ENCODE data around the gene TBXAS1. TPM values are rescaled to one million over a fixed set of nuclear protein-coding genes. Genes with fewer than 3 reads are reported as not detected.

TBXAS1 gene
- total and polyA plus RNA-seq, 4 donors = 4.1 to 22.4 (median 12.2) TPM

DNA sequence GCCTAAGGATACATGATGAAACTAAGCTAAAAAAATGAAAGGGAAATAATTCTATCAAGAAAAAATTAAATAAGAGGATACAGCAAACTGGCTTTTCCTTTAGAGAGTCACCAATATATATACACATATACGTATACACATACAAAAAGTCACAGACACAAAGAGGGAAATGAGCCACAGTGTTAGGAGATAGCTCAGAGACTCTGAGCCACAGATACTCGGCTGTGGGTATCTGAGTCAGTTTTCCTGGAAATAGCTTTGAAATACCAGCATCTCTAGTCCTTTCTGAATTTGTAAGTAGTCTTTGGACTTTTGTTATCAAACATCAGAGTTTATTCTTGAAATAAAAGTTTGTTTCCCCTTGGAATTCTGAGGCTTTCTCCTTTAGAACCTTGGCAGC is 111.8 kb downstream of the TBXAS1 start (continued):
- TF ChIP-seq, protein P1, sequence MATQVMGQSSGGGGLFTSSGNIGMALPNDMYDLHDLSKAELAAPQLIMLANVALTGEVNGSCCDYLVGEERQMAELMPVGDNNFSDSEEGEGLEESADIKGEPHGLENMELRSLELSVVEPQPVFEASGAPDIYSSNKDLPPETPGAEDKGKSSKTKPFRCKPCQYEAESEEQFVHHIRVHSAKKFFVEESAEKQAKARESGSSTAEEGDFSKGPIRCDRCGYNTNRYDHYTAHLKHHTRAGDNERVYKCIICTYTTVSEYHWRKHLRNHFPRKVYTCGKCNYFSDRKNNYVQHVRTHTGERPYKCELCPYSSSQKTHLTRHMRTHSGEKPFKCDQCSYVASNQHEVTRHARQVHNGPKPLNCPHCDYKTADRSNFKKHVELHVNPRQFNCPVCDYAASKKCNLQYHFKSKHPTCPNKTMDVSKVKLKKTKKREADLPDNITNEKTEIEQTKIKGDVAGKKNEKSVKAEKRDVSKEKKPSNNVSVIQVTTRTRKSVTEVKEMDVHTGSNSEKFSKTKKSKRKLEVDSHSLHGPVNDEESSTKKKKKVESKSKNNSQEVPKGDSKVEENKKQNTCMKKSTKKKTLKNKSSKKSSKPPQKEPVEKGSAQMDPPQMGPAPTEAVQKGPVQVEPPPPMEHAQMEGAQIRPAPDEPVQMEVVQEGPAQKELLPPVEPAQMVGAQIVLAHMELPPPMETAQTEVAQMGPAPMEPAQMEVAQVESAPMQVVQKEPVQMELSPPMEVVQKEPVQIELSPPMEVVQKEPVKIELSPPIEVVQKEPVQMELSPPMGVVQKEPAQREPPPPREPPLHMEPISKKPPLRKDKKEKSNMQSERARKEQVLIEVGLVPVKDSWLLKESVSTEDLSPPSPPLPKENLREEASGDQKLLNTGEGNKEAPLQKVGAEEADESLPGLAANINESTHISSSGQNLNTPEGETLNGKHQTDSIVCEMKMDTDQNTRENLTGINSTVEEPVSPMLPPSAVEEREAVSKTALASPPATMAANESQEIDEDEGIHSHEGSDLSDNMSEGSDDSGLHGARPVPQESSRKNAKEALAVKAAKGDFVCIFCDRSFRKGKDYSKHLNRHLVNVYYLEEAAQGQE (IDR thresholded peaks at IDR 0.05) = no peak
- TF ChIP-seq, protein P2, sequence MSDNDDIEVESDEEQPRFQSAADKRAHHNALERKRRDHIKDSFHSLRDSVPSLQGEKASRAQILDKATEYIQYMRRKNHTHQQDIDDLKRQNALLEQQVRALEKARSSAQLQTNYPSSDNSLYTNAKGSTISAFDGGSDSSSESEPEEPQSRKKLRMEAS (IDR thresholded peaks at IDR 0.05) = no peak
- TF ChIP-seq FOXA2 (IDR thresholded peaks at IDR 0.05) = no peak
- TF ChIP-seq, protein P3, sequence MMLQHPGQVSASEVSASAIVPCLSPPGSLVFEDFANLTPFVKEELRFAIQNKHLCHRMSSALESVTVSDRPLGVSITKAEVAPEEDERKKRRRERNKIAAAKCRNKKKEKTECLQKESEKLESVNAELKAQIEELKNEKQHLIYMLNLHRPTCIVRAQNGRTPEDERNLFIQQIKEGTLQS (IDR thresholded peaks at IDR 0.05) = no peak

DNA sequence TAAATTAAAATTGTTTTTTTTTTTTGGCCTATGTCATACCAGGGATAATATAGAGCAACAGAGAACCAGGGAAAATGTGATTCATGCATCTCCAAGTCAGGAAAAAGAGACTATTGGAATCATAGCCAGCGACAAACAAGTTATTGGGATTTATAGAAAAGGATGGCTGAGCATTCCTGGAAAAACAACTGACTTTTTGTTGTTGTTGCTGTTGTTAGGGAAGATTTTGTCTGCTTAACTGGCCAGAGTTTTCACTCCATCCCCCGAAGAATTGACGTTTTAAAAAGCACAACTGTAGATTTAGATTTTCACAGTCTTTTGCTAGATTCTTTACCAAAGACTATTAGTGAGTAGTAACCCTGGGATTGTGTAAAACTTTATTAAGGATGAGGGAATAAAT is 112.4 kb downstream of the TBXAS1 start:
- DNase-seq (ENCODE audit: low spot score) = no peak
- TF ChIP-seq, protein P4, sequence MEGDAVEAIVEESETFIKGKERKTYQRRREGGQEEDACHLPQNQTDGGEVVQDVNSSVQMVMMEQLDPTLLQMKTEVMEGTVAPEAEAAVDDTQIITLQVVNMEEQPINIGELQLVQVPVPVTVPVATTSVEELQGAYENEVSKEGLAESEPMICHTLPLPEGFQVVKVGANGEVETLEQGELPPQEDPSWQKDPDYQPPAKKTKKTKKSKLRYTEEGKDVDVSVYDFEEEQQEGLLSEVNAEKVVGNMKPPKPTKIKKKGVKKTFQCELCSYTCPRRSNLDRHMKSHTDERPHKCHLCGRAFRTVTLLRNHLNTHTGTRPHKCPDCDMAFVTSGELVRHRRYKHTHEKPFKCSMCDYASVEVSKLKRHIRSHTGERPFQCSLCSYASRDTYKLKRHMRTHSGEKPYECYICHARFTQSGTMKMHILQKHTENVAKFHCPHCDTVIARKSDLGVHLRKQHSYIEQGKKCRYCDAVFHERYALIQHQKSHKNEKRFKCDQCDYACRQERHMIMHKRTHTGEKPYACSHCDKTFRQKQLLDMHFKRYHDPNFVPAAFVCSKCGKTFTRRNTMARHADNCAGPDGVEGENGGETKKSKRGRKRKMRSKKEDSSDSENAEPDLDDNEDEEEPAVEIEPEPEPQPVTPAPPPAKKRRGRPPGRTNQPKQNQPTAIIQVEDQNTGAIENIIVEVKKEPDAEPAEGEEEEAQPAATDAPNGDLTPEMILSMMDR (IDR thresholded peaks at IDR 0.05; ENCODE audit: low read depth, low read length, missing input control) = no peak
- TF ChIP-seq NR2F2 (IDR thresholded peaks at IDR 0.05) = no peak
- TF ChIP-seq SP1 (IDR thresholded peaks at IDR 0.05) = no peak
- TF ChIP-seq YY1 (IDR thresholded peaks at IDR 0.05) = no peak
- TF ChIP-seq, protein P5, sequence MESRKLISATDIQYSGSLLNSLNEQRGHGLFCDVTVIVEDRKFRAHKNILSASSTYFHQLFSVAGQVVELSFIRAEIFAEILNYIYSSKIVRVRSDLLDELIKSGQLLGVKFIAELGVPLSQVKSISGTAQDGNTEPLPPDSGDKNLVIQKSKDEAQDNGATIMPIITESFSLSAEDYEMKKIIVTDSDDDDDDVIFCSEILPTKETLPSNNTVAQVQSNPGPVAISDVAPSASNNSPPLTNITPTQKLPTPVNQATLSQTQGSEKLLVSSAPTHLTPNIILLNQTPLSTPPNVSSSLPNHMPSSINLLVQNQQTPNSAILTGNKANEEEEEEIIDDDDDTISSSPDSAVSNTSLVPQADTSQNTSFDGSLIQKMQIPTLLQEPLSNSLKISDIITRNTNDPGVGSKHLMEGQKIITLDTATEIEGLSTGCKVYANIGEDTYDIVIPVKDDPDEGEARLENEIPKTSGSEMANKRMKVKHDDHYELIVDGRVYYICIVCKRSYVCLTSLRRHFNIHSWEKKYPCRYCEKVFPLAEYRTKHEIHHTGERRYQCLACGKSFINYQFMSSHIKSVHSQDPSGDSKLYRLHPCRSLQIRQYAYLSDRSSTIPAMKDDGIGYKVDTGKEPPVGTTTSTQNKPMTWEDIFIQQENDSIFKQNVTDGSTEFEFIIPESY (IDR thresholded peaks at IDR 0.05) = no peak
- TF ChIP-seq EGR1 (IDR thresholded peaks at IDR 0.05; ENCODE audit: low read depth in 2 of 2) = no peak
- no peak for TF ChIP-seq RXRA (IDR thresholded peaks at IDR 0.05)
- no peak for TF ChIP-seq RAD21 (IDR thresholded peaks at IDR 0.05)
- TF ChIP-seq HNF4G (IDR thresholded peaks at IDR 0.05) = no peak
- TF ChIP-seq FOXA1 (IDR thresholded peaks at IDR 0.05) = no peak
- TF ChIP-seq JUND (IDR thresholded peaks at IDR 0.05) = no peak
- TF ChIP-seq FOXA2 (IDR thresholded peaks at IDR 0.05) = no peak
- TF ChIP-seq, protein P1 (IDR thresholded peaks at IDR 0.05) = no peak
- TF ChIP-seq GABPA (IDR thresholded peaks at IDR 0.05 in 1 of 2, conservative IDR thresholded peaks at IDR 0.05 in 1 of 2) = no peak
- no peak for TF ChIP-seq HNF4A (conservative IDR thresholded peaks at IDR 0.05)
- Histone ChIP-seq H3K9me3 (ENCODE audit: control insufficient read depth in 4 of 4, low read length in 3 of 4) (peaks cover 0 to 7% (median 2%) of the 10 kb centered on the region in 4 donors), H3K36me3 (ENCODE audit: control insufficient read depth in 4 of 4, insufficient read depth in 3 of 4, low read depth in 1 of 4, low read length in 3 of 4) (no peaks in the 10 kb centered on the region), H3K4me3 (ENCODE audit: low read depth in 1 of 3, low read length in 3 of 3) (no peak overlapping the region), H3K9ac (ENCODE audit: low read depth in 1 of 2, low read length in 2 of 2) (no peak overlapping the region), H3K27ac (ENCODE audit: low read depth in 1 of 2, low read length in 2 of 2) (no peak overlapping the region), H3K4me1 (ENCODE audit: control insufficient read depth in 4 of 4, insufficient read depth in 4 of 4, low read length in 3 of 4) (no peaks in the 10 kb centered on the region), H3K27me3 (ENCODE audit: control insufficient read depth in 4 of 4, insufficient read depth in 4 of 4, low read length in 3 of 4) (no peaks in the 10 kb centered on the region)
- WGBS = 92% methylated on average over 3 of the region's 3 CpGs

All from liver (tissue), 9 donors.